ENCODE measurements around the gene SH2D5.
"Not testable (repeated sequence)": the region's sequence is repeated elsewhere in the genome, so short reads cannot be mapped to it uniquely, and the experiment has no call there.

SH2D5 gene

GRCh38 chr1:20727746-20728316, 4.7 kb downstream of the SH2D5 start:
- DNase-seq, result no peak

GRCh38 chr1:20726932-20727745, 5.4 kb downstream of the SH2D5 start:
- no peak for DNase-seq

GRCh38 chr1:20726118-20726911, 6.2 kb downstream of the SH2D5 start:
- DNase-seq, result no peak

- no peak for DNase-seq
Observed at GRCh38 chr1:20725189-20726117, 7.0 kb downstream of the SH2D5 start.

- no peak for DNase-seq
Observed at GRCh38 chr1:20724364-20725188, 7.9 kb downstream of the SH2D5 start.

- no peak for DNase-seq
Observed at GRCh38 chr1:20723537-20724363, 8.8 kb downstream of the SH2D5 start.

- DNase-seq, result no peak
Observed at GRCh38 chr1:20723159-20723536, 9.4 kb downstream of the SH2D5 start.

- no peak for DNase-seq
Observed at GRCh38 chr1:20721117-20722061, 11.1 kb downstream of the SH2D5 start.

- no peak for DNase-seq
Observed at GRCh38 chr1:20720631-20721091, 11.8 kb downstream of the SH2D5 start.

- DNase-seq, result no peak
Observed at GRCh38 chr1:20719871-20720620, 12.5 kb downstream of the SH2D5 start.

- DNase-seq, result no peak
Observed at GRCh38 chr1:20719261-20719660, 13.2 kb downstream of the SH2D5 start.

- DNase-seq, result not testable (repeated sequence)
Observed at GRCh38 chr1:20718343-20718882, 14.1 kb downstream of the SH2D5 start.

GRCh38 chr1:20717452-20718342, 14.8 kb downstream of the SH2D5 start, which contains the start of gene KIF17:
Gene KIF17 (minus strand): TSS chr1:20718007. CDS start chr1:20717706, 301 bp downstream.
- peak; percentile 32 for DNase-seq

GRCh38 chr1:20716232-20716631, 16.3 kb downstream of the SH2D5 start:
- DNase-seq, result no peak

GRCh38 chr1:20715406-20715805, 17.1 kb downstream of the SH2D5 start:
- no peak for DNase-seq

- no peak for DNase-seq
Observed at GRCh38 chr1:20713440-20713839, 19.1 kb downstream of the SH2D5 start.

- DNase-seq, result no peak
Observed at GRCh38 chr1:20712215-20712577, 20.3 kb downstream of the SH2D5 start.
